GM20000 (cell line): ENCODE measurements around the gene TMEM259.

Source experiments
- DNase-seq: peaks from one replicate; pipeline ENCODE4 v3.0.0; 2012; ENCODE audit warnings: low spot score
- TF ChIP-seq, protein P1 (sequence below): IDR thresholded peaks from 2 replicates; pipeline ENCODE4 v1.5.1; 2012; ENCODE audit warnings: mild to moderate bottlenecking, control low read depth; ENCODE audit errors: extremely low read depth, missing control alignments

The TMEM259 gene

DNA sequence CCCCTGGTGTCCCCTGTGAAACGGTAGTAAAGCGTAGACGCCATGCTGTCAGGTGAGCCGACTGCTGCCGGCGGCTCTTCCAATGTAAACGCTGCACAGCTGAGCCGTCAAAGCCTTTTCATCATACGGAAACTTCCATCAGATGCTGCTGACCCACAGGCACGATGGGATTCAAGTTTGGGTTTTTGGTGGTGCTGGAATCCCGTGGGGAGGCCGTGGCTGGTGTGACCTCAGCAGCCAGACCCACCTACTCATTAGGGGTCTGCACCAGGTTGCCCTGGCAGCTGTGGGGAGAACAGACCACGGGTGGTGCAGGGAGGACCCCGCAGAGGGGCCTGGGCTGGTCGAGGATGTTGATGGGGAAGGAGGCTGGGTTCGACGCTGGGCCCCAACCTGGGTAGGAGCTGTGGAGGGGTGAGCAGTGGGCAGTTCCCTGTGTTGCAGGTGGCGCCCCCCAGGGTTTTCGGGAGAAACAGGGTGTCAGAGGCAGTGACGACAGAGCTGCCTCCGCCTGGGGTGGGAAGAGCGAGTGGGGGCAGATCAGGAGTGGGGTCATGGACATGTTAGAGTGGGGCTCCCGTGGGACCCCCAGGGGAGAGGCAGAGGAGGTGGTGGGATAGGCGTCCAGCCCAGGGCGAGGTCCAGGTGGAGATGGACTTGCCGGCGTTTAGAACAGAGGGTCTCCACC is 14.1 kb downstream of the TMEM259 start:
- no peak for DNase-seq
- TF ChIP-seq, protein P1, sequence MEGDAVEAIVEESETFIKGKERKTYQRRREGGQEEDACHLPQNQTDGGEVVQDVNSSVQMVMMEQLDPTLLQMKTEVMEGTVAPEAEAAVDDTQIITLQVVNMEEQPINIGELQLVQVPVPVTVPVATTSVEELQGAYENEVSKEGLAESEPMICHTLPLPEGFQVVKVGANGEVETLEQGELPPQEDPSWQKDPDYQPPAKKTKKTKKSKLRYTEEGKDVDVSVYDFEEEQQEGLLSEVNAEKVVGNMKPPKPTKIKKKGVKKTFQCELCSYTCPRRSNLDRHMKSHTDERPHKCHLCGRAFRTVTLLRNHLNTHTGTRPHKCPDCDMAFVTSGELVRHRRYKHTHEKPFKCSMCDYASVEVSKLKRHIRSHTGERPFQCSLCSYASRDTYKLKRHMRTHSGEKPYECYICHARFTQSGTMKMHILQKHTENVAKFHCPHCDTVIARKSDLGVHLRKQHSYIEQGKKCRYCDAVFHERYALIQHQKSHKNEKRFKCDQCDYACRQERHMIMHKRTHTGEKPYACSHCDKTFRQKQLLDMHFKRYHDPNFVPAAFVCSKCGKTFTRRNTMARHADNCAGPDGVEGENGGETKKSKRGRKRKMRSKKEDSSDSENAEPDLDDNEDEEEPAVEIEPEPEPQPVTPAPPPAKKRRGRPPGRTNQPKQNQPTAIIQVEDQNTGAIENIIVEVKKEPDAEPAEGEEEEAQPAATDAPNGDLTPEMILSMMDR = no peak

GRCh38 chr19:1004803-1005664 is 15.9 kb downstream of the TMEM259 start:
- DNase-seq = no peak
- TF ChIP-seq, protein P1 = no peak

DNA sequence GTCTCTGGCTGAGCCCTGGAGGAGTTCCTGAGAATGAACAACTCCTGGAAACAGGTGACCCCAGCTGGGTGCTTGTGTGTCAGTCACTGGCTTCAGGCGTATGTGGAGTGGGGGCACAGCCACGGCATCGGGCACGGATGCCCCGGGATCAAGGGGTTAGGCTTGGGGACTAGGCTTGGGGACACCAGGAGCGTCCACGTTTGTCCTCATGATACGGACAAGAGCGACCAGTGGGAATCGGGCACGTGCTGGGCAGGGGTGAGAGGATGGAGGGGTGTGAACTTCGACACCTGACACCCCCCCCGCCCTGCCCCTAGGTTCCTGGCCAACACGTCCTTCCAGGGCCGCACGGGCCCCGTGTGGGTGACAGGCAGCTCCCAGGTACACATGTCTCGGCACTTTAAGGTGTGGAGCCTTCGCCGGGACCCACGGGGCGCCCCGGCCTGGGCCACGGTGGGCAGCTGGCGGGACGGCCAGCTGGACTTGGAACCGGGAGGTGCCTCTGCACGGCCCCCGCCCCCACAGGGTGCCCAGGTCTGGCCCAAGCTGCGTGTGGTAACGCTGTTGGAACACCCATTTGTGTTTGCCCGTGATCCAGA is 16.6 kb downstream of the TMEM259 start:
- TF ChIP-seq, protein P1 = no peak
- DNase-seq = no peak

- TF ChIP-seq, protein P1 = no peak
- DNase-seq = no peak
These were observed 17.6 kb downstream of the TMEM259 start for GRCh38 chr19:1003283-1003682.

DNA sequence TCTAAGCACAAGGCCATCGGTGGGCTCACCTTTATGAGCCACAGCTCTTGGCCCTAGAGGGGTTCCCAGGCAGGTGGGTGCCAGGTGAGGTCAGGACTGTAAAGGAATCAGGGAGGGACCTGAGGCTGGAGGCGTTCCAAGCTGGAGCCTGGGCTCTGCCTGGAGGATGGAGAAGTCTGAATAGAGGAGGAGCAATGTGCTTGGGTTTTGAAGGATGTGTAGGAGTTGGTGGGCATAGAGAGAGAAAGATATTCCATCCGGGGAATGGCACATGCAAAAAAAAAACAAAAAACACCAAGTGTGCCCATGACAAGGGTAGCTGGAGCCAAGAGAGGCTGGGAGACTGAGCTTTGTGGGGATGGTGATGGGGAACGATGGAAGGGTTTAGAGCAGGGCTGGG is 18.3 kb downstream of the TMEM259 start:
- TF ChIP-seq, protein P1 = no peak
- DNase-seq = no peak

DNA sequence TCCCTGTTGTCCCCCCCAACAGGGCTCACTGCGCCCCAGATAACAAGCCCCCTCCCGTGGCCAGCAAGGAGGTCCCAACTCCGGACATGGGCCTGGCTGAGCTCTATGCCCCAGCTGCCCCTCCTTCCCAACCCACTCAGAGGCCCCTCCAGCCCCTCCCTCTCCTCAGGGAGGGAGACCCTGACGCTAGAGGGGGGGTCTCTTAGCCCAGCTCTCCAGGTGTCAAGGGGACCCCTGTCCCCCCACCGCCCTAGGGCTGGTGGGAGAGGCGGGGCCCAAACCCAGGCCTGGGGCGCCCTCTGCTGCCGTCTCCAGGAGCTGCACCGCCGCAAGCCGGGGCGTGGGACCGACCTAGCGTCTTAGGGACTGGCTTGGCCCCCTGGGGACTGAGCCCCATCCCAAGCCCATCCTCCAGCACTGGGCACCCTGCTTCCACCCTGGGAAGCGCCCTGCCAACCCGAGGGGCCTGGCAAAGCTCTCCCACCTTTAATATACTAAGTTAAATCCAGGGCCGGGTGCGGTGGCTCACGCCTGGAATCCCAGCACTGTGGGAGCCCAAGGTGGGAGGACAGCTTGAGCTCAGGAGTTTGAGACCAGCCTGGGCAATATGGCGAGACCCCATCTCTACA is 19.3 kb downstream of the TMEM259 start:
- DNase-seq = peak; percentile 93

More for the DNA sequence above, 19.3 kb downstream of the TMEM259 start:
- TF ChIP-seq, protein P1 = peak; percentile 94
